C4-2B (cell line): ENCODE data around the gene CKS1B.
A peak's percentile ranks its signal among the peaks of the same experiment; 100 is the strongest.

Experiments used
- H3K27ac ChIP-seq: fragments of 450-650 bp; 2 replicates; pipeline ENCODE4 v1.5.1; 2017
- CTCF ChIP-seq: fragments of 450-650 bp; conservative IDR thresholded peaks from 2 replicates; pipeline ENCODE4 v1.5.1; 2017; ENCODE audit warnings: mild to moderate bottlenecking
- ZFX ChIP-seq: fragments of 450-650 bp; IDR thresholded peaks from 2 replicates; pipeline ENCODE4 v1.6.1; 2017

The CKS1B gene

GRCh38 chr1:154969860-154970452, 4.5 kb upstream of the CKS1B start:
- peak overlapping the region; percentile 84 for H3K27ac ChIP-seq
- TF ChIP-seq CTCF: no peak
- no peak for TF ChIP-seq ZFX

DNA sequence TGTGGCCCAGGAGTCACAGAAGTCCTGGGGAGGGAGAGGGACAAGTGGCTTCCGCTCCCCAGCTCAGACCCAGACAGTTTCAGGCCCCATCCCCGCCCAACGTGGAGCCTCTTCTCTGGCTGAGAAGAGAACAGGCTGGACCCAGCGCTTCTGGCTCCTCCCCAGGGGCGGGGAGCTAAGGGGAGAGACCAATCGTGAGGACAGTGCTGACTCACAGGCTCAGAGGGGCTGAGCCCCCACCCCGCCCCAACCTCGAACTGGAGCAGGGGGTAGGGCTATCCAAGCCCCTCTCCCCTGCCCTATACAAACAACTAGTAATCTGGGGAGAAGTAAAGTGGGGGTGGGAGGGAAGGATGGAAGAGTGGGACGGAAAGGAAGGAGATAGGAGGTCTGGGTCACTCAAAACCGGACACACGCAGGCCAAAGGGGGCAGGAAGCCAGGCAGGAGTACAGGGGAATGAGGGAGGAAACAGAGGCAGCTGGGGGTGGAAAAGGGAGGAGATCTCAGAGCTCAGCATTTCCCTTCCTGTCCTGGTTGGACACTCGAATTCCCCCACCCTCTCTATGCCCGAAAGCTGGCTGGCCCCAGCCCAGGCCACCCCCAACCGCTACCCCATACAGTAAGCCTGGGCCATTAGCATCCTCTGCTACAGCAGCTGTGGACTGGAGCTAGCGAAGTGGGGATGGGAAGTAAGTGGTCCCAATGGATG, 3.7 kb upstream of the CKS1B start, which contains the start of gene SHC1:
Gene SHC1 (minus strand): TSS at position 117 of the 710 bp plus-strand sequence. CDS start 221 bp downstream, outside the sequence.
- TF ChIP-seq CTCF (no peak), ZFX (no peak)
- peak within 1 kb of the TSS; percentile 84 for H3K27ac ChIP-seq

GRCh38 chr1:154971341-154971998, 3.0 kb upstream of the CKS1B start:
- TF ChIP-seq CTCF (no peak), ZFX (no peak)
- H3K27ac ChIP-seq: peak overlapping the region; percentile 84

DNA sequence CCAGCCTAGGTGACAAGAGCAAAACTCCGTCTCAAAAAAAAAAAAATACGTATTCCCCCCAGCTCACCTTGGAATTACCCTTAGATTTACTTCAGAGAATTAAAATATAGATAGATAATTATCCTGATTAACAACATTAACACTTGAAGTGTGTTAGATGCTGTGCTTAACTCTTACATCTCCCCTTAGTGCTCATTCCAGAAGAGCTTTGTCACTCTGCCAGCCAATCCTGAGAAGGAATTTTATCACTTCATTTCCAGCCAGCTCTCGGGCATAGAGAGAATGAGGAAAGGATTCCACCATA, 2.3 kb upstream of the CKS1B start:
- H3K27ac ChIP-seq: peak overlapping the region; percentile 84
- TF ChIP-seq ZFX (no peak), CTCF (no peak)

DNA sequence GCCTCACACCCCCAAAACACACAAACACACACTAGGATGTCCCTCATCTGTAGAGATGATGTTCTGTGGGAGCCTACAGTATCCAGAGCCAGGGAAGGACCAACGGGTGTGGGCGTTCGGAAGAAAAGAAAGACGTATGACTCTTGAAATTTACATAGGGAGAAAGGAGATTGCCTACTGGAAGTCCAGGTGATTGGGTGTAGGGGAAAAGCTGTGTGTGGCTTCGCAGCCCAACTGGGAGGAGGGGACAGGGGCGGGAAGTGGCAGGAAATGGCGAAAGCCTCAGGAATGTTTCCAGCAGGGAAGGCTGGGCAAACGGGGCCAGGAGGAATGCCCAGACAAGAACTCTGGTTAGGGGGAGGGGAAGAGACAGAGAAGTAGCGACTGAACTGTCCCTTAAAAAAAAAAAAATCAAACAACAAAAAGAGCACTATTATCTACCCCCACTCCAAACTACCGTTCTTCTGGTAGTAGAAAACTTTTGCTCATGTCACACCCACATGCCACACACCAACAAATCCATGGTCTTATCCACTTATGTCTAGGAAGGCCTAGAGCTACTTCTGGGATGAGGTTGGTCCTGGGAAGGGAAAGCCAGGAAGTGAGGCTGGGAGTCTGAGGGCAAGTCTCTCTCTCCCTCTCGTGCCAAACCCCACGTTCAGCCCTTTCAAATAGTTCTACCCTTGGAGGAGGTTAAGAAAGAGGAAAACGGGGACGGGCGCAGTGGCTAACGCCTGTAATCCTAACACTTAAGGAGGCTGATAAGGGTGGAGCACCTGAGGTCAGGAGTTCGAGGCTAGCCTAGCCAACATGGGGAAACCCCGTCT, 1.8 kb upstream of the CKS1B start:
- TF ChIP-seq CTCF (no peak), ZFX (no peak)
- H3K27ac ChIP-seq: peak overlapping the region; percentile 84

DNA sequence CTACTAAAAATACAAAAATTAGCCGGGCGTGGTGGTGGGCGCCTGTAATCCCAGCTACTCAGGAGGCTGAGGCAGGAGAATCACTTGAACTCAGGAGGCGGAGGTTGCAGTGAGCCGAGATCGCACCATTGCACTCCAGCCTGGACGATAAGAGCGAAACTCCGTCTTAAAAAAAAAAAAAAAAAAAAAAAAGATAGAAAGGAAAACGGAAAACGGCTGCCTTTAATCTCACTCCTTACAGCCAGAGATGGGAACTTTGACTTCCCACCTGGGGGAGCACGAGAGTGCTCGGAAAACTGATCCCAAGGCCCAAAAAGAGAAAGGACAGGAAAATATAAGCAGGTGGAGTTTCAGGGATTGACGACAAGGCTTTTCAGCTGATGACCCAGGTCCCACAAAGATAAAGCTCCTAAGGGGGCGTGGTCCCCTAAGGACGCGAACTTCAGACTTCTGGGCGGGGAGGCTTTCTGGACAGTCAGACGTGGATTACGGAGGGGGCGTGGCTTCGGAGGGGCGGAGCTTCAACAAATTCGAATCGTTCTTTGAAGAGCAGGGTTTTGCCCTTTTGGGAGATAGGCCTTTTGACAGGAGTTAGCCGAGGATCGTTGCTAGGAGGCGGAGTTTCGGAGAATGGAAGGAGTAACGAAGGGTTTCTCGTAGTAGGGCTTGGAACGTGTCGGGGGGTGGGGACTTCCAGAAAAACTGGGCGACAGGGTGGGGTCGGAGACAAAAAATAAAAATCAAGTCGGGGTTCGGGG, 958 bp upstream of the CKS1B start:
- no peak for TF ChIP-seq CTCF
- TF ChIP-seq ZFX: no peak
- H3K27ac ChIP-seq: peak overlapping the region; percentile 84
